HG03520 (cell line): ENCODE measurements around the gene EVX2.

Experiments
- ATAC-seq: cut with Tn5 transposase; IDR thresholded peaks from one replicate; pipeline ENCODE4 v1.9.1; 2021; ENCODE audit warnings: mild to moderate bottlenecking, moderate library complexity; ENCODE audit not compliant: unreplicated experiment

The EVX2 gene

GRCh38 chr2:176107731-176108181 lies 24.0 kb upstream of the EVX2 start:
- no peak for ATAC-seq

GRCh38 chr2:176106581-176107539 lies 23.1 kb upstream of the EVX2 start, which contains the start of gene HOXD11:
Gene HOXD11, plus strand, starts transcription at chr2:176107280. Its CDS starts 76 bp downstream, at chr2:176107356.
- ATAC-seq: no peak

GRCh38 chr2:176105730-176106580 lies 22.2 kb upstream of the EVX2 start:
- no peak for ATAC-seq

GRCh38 chr2:176105078-176105729 lies 21.4 kb upstream of the EVX2 start:
- ATAC-seq: no peak

- ATAC-seq: no peak
Observed at GRCh38 chr2:176104316-176105077, 20.7 kb upstream of the EVX2 start.

GRCh38 chr2:176103742-176104315 lies 20.1 kb upstream of the EVX2 start:
- ATAC-seq: no peak

GRCh38 chr2:176103194-176103593 lies 19.4 kb upstream of the EVX2 start:
- ATAC-seq: no peak

- ATAC-seq: no peak
Observed at GRCh38 chr2:176102309-176102866, 18.6 kb upstream of the EVX2 start.

- ATAC-seq: no peak
Observed at GRCh38 chr2:176101842-176102241, 18.1 kb upstream of the EVX2 start.

GRCh38 chr2:176101216-176101830 lies 17.6 kb upstream of the EVX2 start:
- no peak for ATAC-seq

- no peak for ATAC-seq
Observed at GRCh38 chr2:176100547-176101140, 16.9 kb upstream of the EVX2 start.

- ATAC-seq: no peak
Observed at GRCh38 chr2:176099728-176100546, 16.2 kb upstream of the EVX2 start, which contains the start of gene HOXD12. Gene HOXD12, plus strand, starts transcription at chr2:176099795. Its CDS starts 7 bp downstream, at chr2:176099802.

GRCh38 chr2:176099159-176099727 lies 15.5 kb upstream of the EVX2 start:
- ATAC-seq: no peak

- no peak for ATAC-seq
Observed at GRCh38 chr2:176098366-176099158, 14.8 kb upstream of the EVX2 start.

GRCh38 chr2:176097820-176098365 lies 14.1 kb upstream of the EVX2 start:
- ATAC-seq: no peak
